GM19328 (cell line): ENCODE data around the gene RPS19.
"Not testable (repeated sequence)": the region's sequence is repeated elsewhere in the genome, so short reads cannot be mapped to it uniquely, and the experiment has no call there.

Source experiments
- ATAC-seq: cut with Tn5 transposase; IDR thresholded peaks from one replicate; pipeline ENCODE4 v1.9.1; 2021; ENCODE audit warnings: mild to moderate bottlenecking, moderate library complexity; ENCODE audit not compliant: unreplicated experiment

RPS19 gene

GRCh38 chr19:41912899-41913537 is 53.0 kb downstream of the RPS19 start:
- ATAC-seq = no peak

- no peak for ATAC-seq
Observed at GRCh38 chr19:41913538-41914423, 53.7 kb downstream of the RPS19 start.

GRCh38 chr19:41914424-41914834 is 54.4 kb downstream of the RPS19 start:
- ATAC-seq = not testable (repeated sequence)

GRCh38 chr19:41915021-41915775 is 55.1 kb downstream of the RPS19 start:
- no peak for ATAC-seq

- no peak for ATAC-seq
Observed at GRCh38 chr19:41915776-41916414, 55.8 kb downstream of the RPS19 start.

GRCh38 chr19:41917676-41918075 is 57.6 kb downstream of the RPS19 start:
- no peak for ATAC-seq

- ATAC-seq = no peak
Observed at GRCh38 chr19:41918095-41918494, 58.0 kb downstream of the RPS19 start.

GRCh38 chr19:41918653-41919244 is 58.7 kb downstream of the RPS19 start:
- no peak for ATAC-seq

GRCh38 chr19:41919948-41920712 is 60.1 kb downstream of the RPS19 start:
- no peak for ATAC-seq

GRCh38 chr19:41920882-41921576 is 61.0 kb downstream of the RPS19 start:
- ATAC-seq = no peak

- ATAC-seq = no peak
Observed at GRCh38 chr19:41921577-41922576, 61.8 kb downstream of the RPS19 start.
